CD4-positive, alpha-beta T cell treated with Interleukin-6 for 4 hours (primary cell): ENCODE results near the gene SMARCC2.
"Not testable (repeated sequence)": the region's sequence is repeated elsewhere in the genome, so short reads cannot be mapped to it uniquely, and the experiment has no call there.

ENCODE experiments used
- DNase-seq: peaks from one replicate; pipeline ENCODE4 v3.0.0-alpha.2; 2020; ENCODE audit warnings: mixed read lengths

SMARCC2 gene

DNA sequence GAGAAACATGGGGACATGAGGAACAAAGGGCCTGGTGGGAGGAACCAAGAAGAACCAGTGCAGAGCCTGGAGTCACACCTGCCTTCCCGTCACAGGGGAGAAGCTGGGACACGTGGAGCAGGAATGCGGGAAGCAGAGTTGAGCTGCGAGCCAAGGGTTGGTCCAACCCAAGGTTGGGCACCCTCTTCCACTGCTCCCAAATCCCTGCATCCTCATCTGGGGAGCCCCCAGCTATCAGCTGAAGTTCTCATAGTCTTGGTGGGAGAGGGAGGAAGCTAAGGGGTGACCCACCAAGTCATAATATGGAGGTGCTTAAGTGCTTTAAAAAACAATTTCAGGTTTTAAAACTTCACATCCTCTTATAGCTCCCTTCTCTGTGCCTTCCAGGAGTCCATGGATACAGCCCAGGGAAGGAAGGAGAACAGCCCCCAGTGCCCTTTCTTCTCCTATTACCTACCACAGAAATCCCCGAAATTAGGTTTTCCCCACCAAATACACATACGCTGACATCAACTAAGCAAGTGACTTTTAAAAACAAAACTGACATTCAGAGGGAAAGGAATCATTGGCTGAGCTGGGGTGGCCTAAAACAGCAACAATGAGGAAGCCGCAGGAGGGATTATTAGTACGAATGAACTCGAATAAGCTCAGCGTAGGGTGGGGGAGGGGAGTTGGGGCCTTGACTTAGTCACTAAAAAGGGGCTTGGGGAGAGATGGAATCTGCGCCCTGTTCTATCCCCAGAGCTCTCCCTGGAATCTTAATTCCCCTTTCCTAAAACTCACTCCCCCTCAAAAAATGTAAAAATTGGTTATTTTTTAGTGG is 26.6 kb downstream of the SMARCC2 start:
- DNase-seq: no peak

DNA sequence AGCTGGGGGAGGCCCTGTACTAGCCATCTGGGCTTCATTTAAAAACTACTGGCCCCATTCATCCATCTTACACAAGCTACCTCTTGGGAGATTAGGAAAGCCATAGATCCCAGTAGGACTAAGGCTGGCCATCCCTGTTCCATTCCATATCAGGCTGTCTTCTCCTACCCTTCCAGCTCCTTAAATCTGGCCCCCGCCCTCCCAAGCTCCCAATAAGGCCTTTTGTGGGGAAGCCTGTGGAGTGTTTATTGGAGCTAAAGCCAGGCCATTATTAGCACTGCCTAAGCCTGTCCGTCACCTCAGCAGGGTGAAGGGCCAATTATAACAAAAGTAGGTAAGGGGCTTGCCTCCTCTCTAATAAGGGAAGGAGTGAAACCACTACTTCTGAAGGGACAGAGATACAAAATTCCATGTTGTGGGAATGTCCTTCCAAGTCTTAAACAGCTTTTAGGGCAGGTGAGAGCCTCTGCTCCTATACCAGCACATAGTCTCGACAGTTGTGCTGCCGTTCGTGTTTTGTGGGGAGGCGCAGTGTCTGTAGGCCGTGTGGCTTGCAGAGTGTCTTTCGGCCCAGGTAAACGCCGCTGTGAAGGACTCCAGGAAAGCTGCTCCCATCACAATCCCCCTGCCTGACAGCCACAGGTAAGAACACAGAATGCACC is 27.5 kb downstream of the SMARCC2 start:
- DNase-seq: no peak

DNA sequence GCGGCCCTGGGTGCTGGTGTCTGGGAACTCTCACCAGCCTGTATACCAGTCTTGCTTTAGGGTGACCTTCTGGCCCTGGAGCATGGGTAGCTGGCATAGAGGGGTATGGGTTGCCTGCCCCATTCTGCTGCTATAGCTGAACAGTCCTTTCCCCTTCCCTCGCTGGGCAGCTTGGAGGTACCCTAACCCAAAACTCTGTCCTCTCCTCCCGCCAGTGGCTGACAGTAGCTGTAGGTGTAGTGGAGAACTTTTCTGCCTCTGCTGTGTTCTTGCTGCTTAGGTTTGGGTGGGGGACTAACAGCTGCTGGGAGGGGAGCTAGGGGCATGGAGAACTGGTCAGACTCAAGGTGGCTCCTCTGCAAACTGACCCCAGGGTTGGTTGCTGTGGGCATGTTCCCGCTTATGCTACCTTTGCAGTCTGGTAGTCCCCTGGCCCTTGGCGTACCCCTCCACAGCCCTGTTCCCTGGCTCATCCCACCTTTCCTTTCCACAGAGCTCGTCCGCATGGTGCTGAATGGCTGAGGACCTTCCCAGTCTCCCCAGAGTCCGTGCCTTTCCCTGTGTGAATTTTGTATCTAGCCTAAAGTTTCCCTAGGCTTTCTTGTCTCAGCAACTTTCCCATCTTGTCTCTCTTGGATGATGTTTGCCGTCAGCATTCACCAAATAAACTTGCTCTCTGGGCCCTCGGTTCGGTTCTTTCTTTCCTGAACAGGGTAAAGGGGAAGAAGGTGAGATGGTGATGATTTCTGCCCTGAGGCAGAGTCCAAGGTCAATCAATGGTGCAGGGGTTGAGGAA is 28.2 kb downstream of the SMARCC2 start:
- no peak for DNase-seq

DNA sequence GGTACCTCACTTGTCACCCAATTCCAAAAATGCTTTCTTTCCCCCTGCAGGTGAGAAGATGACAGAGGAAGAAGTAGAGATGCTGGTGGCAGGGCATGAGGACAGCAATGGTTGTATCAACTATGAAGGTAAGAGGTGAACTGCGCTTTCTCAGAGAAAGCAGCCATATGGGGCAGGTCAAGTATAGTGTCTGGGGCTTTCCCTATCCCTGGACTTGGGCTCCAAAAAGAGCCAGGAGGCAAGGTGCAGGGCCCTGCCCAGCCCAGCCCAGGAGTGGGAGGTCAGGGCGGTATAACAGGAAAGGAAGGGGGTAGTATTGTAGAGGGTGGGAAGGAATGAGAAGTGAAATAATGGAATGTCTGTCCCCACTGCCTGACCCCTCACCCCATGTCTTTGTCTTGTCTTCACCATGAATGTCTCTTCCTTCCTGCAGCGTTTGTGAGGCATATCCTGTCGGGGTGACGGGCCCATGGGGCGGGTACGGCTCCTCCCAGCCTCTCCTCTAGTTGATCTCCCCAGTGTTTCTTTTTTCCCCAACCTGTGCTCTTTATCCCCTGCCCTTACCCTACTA is 29.0 kb downstream of the SMARCC2 start:
- peak; percentile 80 for DNase-seq

DNA sequence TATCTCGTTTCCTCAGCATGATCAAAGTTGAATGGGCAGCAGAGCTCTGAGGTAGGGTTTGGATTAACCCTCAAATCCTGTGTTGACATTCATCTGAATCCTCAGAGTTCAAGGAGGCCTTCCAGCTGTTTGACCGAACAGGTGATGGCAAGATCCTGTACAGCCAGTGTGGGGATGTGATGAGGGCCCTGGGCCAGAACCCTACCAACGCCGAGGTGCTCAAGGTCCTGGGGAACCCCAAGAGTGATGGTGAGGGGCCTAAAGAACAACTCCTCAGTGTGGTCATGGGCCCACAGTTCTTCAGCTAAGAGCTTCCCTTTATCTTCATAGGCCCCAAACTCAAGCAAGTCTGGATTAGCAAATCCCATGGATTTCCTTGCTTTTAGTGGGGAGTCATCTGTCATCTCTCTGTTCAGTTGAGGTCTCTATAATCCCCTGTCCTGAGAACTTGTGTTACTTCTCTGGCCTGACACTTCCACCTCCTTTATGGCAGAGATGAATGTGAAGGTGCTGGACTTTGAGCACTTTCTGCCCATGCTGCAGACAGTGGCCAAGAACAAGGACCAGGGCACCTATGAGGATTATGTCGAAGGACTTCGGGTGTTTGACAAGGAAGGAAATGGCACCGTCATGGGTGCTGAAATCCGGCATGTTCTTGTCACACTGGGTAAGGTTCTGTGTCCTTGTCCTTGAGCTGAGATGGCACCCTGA is 29.6 kb downstream of the SMARCC2 start:
- DNase-seq: no peak

GRCh38 chr12:56158926-56159461 is 30.3 kb downstream of the SMARCC2 start:
- DNase-seq: peak; percentile 37

DNA sequence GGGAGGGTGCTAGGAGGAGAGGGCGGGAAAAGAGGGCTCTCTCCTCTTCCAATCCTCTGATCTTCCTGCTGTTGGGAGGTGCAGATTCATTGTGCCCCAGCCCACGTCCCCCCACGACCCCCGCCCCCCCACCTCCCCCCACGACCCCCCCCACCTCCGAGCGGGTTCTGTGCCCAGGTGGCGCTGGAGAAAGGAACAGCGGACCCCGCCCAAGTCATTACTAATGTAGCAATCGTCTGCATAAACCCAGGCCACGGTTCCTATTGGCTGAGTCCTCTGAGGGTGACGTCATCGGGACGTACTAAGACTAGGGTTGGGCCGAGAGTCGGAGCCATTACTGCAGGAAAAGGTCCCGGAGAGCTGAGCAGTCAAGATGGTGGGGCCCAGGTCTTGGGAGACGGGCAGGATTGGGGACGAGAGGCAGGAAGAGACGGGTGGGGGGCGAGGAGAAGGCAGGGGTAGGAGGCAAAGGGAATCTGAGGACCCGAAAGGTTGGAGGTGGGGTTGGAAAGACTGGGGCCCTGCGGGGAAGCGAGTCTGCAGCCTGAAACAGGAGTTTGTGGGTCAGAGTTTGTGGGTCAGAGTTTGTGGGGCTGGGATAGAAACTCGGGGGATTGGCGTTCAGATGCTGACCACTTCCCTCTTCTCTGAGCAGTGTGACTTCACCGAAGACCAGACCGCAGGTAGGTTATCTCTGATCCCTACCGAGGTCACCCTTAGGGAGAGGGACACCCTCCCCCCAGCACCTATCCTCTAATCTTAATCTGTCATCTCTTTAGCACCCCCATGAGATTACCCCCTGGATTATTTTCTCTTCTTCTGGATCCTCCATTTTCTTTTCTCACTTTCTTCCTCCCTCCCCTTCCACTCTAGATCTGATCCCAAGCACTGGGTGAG is 31.0 kb downstream of the SMARCC2 start, which contains the start of gene MYL6:
Gene MYL6, plus strand, starts transcription at position 331 of the 897 bp plus-strand sequence. Its CDS starts 43 bp downstream, at position 374.
- DNase-seq: peak; percentile 94

- DNase-seq: peak; percentile 67
Observed at GRCh38 chr12:56157201-56158028, 31.9 kb downstream of the SMARCC2 start.

- not testable (repeated sequence) for DNase-seq
Observed at GRCh38 chr12:56156464-56157200, 32.7 kb downstream of the SMARCC2 start.

DNA sequence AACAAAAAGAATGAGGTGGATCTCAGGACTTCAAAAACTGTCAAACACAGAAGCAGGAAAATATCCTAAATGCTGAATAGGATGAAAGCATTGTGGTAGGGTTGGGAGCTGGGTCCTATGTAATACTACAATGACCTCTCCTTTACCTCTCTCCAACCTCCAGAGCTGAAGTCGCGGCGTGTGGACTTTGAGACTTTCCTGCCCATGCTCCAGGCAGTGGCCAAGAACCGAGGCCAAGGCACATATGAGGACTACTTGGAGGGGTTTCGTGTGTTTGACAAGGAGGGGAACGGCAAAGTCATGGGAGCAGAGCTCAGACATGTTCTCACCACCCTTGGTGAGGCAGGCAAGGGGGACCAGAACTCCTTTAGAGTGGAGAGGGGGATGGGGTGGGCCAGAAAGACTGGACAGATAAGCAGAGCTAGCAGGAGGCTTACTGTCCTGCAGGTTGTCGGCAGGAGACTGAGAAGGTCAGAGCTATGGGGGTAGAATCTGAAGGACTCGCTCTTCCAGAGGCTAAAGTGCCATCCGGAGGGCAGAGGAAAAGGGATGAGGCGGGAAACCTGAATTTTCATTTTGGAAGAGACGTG is 33.9 kb downstream of the SMARCC2 start:
- no peak for DNase-seq

DNA sequence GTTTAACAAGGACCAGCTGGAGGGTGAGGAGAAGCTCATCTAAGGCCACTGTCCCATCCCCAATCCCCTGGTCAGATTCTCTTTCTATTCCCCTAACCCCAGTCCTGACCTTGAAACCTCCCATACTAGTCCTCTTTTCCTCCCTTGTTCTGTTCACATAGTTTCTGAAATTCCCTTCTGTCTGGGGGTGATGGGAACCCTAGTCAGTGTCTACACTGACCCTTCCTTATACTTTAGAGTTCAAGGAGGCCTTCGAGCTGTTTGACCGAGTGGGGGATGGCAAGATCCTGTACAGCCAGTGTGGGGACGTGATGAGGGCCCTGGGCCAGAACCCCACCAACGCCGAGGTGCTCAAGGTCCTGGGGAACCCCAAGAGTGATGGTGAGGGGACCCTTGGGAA is 34.5 kb downstream of the SMARCC2 start:
- no peak for DNase-seq

- no peak for DNase-seq
Observed at GRCh38 chr12:56154246-56154771, 35.0 kb downstream of the SMARCC2 start.

GRCh38 chr12:56153678-56154065 is 35.6 kb downstream of the SMARCC2 start:
- no peak for DNase-seq

DNA sequence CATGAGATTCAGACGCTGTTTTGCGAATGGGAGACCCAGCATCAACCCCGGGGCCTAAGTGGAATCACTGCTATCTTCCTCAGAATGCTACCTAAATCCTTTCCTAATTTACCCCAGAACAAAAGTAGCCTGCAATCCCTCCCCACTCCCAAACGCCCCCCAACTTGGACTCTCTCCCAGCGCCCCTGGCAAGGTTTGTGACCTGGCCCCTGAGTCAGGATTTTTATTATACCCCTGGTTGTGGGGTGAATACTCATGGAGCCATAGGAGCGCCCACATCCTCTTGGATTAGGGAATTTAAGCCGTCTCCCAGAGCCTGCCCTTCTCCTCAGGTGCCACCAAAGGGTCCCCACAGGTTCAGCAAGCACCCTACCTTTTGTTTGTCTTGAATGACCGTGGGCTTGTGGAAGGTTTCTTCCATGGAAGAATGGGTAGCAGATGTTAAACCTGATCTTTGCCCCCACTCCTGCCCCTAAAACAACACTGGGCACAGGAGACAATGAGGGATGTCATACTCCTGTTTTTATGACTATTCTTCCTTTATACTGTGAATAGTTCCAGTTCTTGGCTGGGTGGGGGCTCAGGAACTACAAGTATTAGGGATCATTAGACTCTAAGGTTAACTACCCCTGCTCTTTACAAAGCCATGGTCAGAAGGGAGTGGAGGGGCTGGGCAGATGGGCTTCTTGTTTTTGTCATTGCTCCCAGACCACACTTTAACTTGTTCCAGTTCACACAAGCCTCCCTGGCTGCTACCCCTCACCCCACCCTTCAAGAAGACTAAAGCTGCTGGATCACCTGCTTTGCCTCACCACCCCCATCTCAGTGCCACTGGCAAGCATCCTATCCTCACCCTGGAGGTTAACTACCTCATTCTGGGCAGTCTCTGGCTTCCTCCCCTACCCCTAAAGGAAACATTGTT is 36.3 kb downstream of the SMARCC2 start:
- no peak for DNase-seq

DNA sequence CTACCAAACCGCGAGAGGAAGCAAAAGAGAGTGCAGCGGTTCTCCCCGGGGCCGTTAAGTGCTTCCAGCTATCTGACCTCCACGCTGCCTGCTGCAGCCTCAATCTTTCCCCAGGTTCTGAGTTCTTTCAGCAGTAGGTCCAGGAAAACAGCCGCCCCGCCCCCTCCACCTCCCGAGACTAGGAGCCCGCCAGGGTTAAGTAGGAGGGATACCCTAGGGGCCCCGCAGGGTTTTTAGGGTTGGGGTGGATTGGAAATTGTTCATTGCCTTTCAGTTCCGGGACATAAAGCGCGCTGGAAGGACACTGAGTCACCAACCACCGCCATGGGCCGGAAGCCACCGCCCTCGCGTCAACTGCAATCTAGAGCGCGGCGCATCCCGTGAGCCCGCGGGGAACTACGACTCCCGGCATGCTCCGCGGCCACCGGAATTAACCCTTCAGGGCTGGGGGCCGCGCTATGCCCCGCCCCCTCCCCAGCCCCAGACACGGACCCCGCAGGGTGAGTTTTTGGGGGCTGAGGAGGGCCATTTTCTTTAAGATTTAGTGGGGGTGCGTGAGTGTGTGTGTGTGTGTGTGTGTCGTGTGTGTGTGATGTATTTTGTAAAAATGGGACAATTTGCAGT is 37.0 kb downstream of the SMARCC2 start, which contains the start of gene MYL6B:
Gene MYL6B, plus strand, starts transcription at position 456 of the 624 bp plus-strand sequence. CDS start 1,332 bp downstream, outside the sequence.
- peak; percentile 96 for DNase-seq

DNA sequence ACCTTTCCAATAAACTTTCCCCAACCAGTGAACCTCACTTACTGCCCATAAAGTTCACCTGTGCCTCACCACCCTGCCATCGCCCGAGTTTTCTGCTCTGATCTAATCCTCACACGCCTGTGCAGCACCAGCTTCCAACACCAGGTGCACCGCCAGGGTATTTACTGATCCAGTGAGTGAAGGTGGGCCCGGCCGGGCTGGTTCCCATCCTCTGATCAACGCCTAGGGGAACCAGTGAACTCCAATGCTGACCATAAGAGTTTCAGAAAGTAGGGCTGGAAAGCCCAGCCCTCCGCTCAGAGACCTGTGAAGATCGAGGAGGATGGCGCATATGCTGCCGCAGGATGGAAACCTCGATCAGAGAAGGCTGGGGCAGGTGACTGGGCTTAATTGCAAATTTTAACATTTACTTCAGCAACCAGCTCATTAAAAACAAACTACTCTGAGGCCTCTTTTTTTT is 37.6 kb downstream of the SMARCC2 start:
- DNase-seq: peak; percentile 77

- no peak for DNase-seq
Observed at GRCh38 chr12:56150563-56150962, 38.7 kb downstream of the SMARCC2 start.
